Heart left ventricle (tissue), 16 donors: Measurements from ENCODE around the gene USP9X. TPM values are rescaled to one million over a fixed set of nuclear protein-coding genes. Genes with fewer than 3 reads are reported as not detected.

Experiments
- ATAC-seq, 4 donors: fragments of 200-7000 bp; cut with Tn5 transposase; one replicate each; pipeline ENCODE4 v1.9.1; 2020 to 2022; ENCODE audit warnings: moderate library complexity in 4 of 4, mild to moderate bottlenecking in 3 of 4, moderate number of reproducible peaks in 1 of 4
- DNase-seq, 5 donors: peaks; one replicate each; pipeline ENCODE4 v3.0.0-alpha.2; 2020
- H3K27ac ChIP-seq, 12 donors: fragments of 200-600 bp; sonication (generic) in 4 of 12; one replicate each; pipeline versions ENCODE4 v1.5.0 to v1.8.0; 2016 to 2022; ENCODE audit warnings: mild to moderate bottlenecking in 2 of 12
- H3K27me3 ChIP-seq, 9 donors: fragments of 200-600 bp; sonication (generic) in 2 of 9; one replicate each; pipeline versions ENCODE4 v1.5.1 to v1.8.0; 2016 to 2022; ENCODE audit warnings: mild to moderate bottlenecking in 3 of 9
- H3K36me3 ChIP-seq, 9 donors: fragments of 200-600 bp; sonication (generic) in 2 of 9; one replicate each; pipeline versions ENCODE4 v1.5.0 to v1.8.0; 2018 to 2022; ENCODE audit warnings: mild to moderate bottlenecking in 2 of 9
- H3K4me1 ChIP-seq, 12 donors: fragments of 200-600 bp; sonication (generic) in 4 of 12; one replicate each; pipeline versions ENCODE4 v1.5.0 to v1.8.0; 2016 to 2022; ENCODE audit warnings: mild to moderate bottlenecking in 3 of 12
- H3K4me3 ChIP-seq, 12 donors: fragments of 200-600 bp; sonication (generic) in 4 of 12; one replicate each; pipeline versions ENCODE4 v1.5.0 to v1.8.0; 2017 to 2022; ENCODE audit warnings: mild to moderate bottlenecking in 9 of 12, moderate library complexity in 4 of 12
- H3K9me3 ChIP-seq, 12 donors: fragments of 200-600 bp; sonication (generic) in 4 of 12; one replicate each; pipeline versions ENCODE4 v1.5.0 to v1.8.0; 2016 to 2022; ENCODE audit warnings: mild to moderate bottlenecking in 1 of 12
- POLR2A ChIP-seq, 2 donors: fragments of 450-650 bp; IDR thresholded peaks; one replicate each; pipeline ENCODE4 v1.6.1; 2017; ENCODE audit warnings: antibody characterized with exemption in 2 of 2, mild to moderate bottlenecking in 2 of 2, moderate library complexity in 2 of 2
- WGBS, 4 donors: extraction: QIAGEN DNeasy Blood & Tissue Kit in 2 of 4; methylation state at CpG; one replicate each; pipeline versions ENCODE4 v1.1.5 to v1.1.7; 2013 to 2018; 5-methylcytosine and 5-hydroxymethylcytosine counted together
- intact Hi-C, 10 donors: fragments of 100-400 bp; cut with DNase I; formaldehyde crosslinking; loops; one replicate each; pipeline versions ENCODE4 v1.11.1 to v1.14.2; 2022
- polyA plus RNA-seq, 2 donors: library from polyadenylated mRNA; stranded (reverse); fragments of 200-250 nt; gene quantifications; one replicate each; pipeline ENCODE4 v1.2.3, GENCODE V29; 2013
- total RNA-seq, 9 donors: library from RNA; depleted of rRNA in 2 of 9; stranded (reverse); fragments of >200 nt in 2 of 9; fragmentation: NEBNext Ultra II Directional in 3 of 9; extraction: Animal tissue kit (Norgen Biotek cat#: 25700) in 3 of 9; gene quantifications; one replicate each; pipeline versions ENCODE4 v1.1.0 to v1.2.4, GENCODE V29; 2016 to 2023
- TF ChIP-seq, protein P1 (sequence below), 12 donors: fragments of 200-600 bp; sonication (generic) in 4 of 12; IDR thresholded peaks; one replicate each; pipeline versions ENCODE4 v1.5.0 to v1.8.0; 2018 to 2022; ENCODE audit warnings: antibody characterized with exemption in 12 of 12, mild to moderate bottlenecking in 5 of 12
- donor health status: ischemic (EF 13 %, LVEDD 7.1; RV severe dilation, severe dysfunction).
- donor health status: healthy with polysubstance abuse.
- donor health status: DM: no; HTN: yes; CAD: no.
- donor health status: DM: no; HTN: no; CAD: no.
- donor health status: ischemic (EF 25% LVEDD 6.9; RV normal size, moderate dysfunction).
- donor health status: ischemic (EF 25% LVEDD 5.7; RV mildly dilated, moderate dysfunction).
- donor health status: healthy.
- donor health status: DM: yes; HTN: yes; CAD: no.
- donor health status: ischemic (EF 35%, LVEDD 5.7; RV mildly dilated, moderate dysfunction).
- donor health status: nonischemic (EF 11% LVEDD 7.7; RV severe dilation, severe dysfunction).
- donor health status: DM: yes; HTN: yes; CAD: no.
- donor health status: PGD.
- donor health status: ischemic (EF 29% LVEDD 5.4; RV normal size, mild dysfunction).
- donor health status: nonischemic (EF 23%, LVEDD 6.1; RV moderate dilation, normal function).

USP9X gene
- total and polyA plus RNA-seq, 11 donors: 9.5 to 80.1 (median 66.4) TPM

DNA sequence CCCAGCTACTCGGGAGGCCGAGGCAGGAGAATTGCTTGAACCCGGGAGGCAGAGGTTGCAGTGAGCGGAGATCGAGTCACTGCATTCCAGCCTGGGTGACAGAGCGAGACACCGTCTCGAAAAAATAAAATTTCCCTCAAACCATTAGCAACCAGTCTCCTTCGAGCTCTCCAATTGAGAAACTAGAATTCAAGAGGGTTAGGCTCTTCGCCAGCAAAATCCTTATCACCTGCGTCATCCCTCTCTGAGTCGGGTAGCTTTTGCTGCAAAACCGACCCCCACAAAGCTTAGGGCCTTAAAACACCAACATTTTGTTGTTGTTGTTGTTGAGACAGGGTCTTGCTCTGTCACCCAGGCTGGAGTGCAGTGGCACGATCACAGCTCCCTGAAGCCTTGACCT lies 173.6 kb downstream of the USP9X start:
- no peak for DNase-seq
- intact Hi-C loops: no loop called here
- Histone ChIP-seq H3K36me3 (no peaks in the 10 kb centered on the region), H3K4me1 (peaks cover 0 to 2% (median 0%) of the 10 kb centered on the region in 12 donors), H3K27me3 (peaks cover 0 to 8% (median 0%) of the 10 kb centered on the region in 9 donors), H3K9me3 (peaks cover 0 to 11% (median 0%) of the 10 kb centered on the region in 12 donors), H3K27ac (no peak overlapping the region), H3K4me3 (no peak overlapping the region)
- ATAC-seq: no peak
- 89 to 91% (median 90%) methylated on average over 14 of the region's 14 CpGs for WGBS, 4 donors
- TF ChIP-seq, protein P1, sequence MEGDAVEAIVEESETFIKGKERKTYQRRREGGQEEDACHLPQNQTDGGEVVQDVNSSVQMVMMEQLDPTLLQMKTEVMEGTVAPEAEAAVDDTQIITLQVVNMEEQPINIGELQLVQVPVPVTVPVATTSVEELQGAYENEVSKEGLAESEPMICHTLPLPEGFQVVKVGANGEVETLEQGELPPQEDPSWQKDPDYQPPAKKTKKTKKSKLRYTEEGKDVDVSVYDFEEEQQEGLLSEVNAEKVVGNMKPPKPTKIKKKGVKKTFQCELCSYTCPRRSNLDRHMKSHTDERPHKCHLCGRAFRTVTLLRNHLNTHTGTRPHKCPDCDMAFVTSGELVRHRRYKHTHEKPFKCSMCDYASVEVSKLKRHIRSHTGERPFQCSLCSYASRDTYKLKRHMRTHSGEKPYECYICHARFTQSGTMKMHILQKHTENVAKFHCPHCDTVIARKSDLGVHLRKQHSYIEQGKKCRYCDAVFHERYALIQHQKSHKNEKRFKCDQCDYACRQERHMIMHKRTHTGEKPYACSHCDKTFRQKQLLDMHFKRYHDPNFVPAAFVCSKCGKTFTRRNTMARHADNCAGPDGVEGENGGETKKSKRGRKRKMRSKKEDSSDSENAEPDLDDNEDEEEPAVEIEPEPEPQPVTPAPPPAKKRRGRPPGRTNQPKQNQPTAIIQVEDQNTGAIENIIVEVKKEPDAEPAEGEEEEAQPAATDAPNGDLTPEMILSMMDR (IDR thresholded peaks at IDR 0.05): no peak
- no peak for TF ChIP-seq POLR2A (IDR thresholded peaks at IDR 0.05)

DNA sequence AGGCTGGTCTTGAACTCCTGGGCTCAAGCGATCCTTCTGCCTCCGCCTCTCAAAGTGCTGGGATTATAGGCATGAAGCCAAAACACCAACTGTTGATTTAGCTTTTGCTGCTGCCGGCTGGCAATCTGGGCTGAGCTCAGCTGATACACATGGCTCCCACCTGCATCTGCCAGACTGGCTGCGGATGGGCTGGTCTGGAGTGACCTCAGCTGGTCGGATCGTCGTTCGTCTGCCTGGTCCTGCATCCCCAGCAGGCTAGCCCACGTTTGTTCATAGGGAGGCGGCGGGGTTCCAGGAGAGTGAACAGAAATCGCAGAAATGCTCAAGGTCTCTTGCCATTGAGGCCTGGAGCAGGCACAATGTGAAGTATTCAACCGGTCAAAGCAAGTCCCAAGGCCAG lies 174.3 kb downstream of the USP9X start:
- intact Hi-C loops: no loop called here

DNA sequence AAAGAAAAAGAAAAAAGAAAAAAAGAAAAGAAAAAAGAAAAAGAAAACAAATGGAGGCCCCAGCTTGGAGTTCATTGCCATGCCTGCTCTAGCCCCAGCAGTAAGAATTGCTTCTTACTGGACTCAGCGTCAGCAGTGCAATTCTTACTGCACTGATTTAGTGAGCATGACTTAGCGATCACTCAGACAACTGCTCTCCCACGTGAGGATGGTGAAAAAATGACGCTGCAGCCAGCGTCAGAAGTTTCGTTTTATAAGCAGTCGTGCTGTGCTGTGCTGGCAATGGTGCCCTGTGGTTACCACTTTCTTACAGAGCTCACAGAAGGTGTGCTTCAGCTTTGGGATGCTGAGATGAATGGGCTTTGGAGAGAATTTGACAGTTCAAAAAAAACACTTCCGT lies 180.4 kb downstream of the USP9X start:
- Histone ChIP-seq H3K27ac (no peak overlapping the region), H3K4me3 (peak overlapping the region in 1 of 12 donors; percentile 14), H3K4me1 (no peaks in the 10 kb centered on the region), H3K36me3 (no peaks in the 10 kb centered on the region), H3K9me3 (peaks cover 0 to 11% (median 0%) of the 10 kb centered on the region in 12 donors), H3K27me3 (peaks cover 0 to 7% (median 0%) of the 10 kb centered on the region in 9 donors)
- WGBS, 4 donors: 54 to 63% (median 61%) methylated on average over 8 of the region's 8 CpGs
- no peak for DNase-seq
- intact Hi-C loops: no loop called here
- ATAC-seq: peak in 2 of 4 donors; percentile 18 to 46
- TF ChIP-seq POLR2A (IDR thresholded peaks at IDR 0.05): no peak
- TF ChIP-seq, protein P1 (IDR thresholded peaks at IDR 0.05): no peak

More for the DNA sequence above, 174.3 kb downstream of the USP9X start:
- no peak for DNase-seq
- Histone ChIP-seq H3K27ac (no peak overlapping the region), H3K4me3 (no peak overlapping the region), H3K4me1 (no peaks in the 10 kb centered on the region), H3K27me3 (peaks cover 0 to 8% (median 0%) of the 10 kb centered on the region in 9 donors), H3K36me3 (no peaks in the 10 kb centered on the region), H3K9me3 (peaks cover 0 to 11% (median 0%) of the 10 kb centered on the region in 12 donors)
- no peak for TF ChIP-seq POLR2A (IDR thresholded peaks at IDR 0.05)
- TF ChIP-seq, protein P1 (IDR thresholded peaks at IDR 0.05): no peak
- ATAC-seq: no peak
- 64 to 81% (median 69%) methylated on average over 13 of the region's 13 CpGs for WGBS, 4 donors

DNA sequence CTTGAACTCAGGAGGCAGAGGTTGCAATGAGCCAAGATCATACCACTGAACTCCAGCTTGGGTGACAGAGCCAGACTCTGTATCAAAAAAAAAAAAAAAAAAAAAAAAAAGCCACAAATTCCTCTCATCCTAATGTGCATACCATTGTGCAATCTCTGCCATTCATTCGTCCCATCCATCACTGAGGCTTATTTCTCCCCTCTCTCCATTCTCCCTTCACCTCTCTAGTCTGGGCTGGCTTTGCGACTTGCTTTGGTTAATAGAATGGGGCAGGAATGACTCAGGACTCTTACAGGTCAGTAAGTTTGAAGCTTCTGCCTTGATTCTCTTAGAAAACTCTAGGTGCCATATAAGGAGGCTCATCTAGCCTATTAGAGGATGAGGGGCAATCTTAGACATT lies 188.4 kb downstream of the USP9X start:
- intact Hi-C loops: loop anchor here in 5 of 10 donors (10.0 kb wide), 2 partner anchors 171 to 471 kb away; partner anchors contain the start of gene NYX (in 4 of the 5)
- WGBS, 4 donors: 71 to 82% (median 76%) methylated on average over 2 of the region's 2 CpGs
- no peaks in the 10 kb centered on the region for H3K9me3 ChIP-seq
- TF ChIP-seq, protein P1 (IDR thresholded peaks at IDR 0.05): no peak
- no peak for TF ChIP-seq POLR2A (IDR thresholded peaks at IDR 0.05)
- no peak overlapping the region for H3K27ac ChIP-seq
- ATAC-seq (no peak), DNase-seq (no peak)
- H3K4me3 ChIP-seq: no peak overlapping the region
- no peaks in the 10 kb centered on the region for H3K36me3 ChIP-seq
- H3K4me1 ChIP-seq: peaks cover 0 to 15% (median 0%) of the 10 kb centered on the region in 12 donors
- peaks cover 0 to 30% (median 0%) of the 10 kb centered on the region in 9 donors for H3K27me3 ChIP-seq
